Loucy (cell line): ENCODE results near the gene LCA5.

ENCODE experiments used
- H2AFZ ChIP-seq: fragments of 200-600 bp; sonication (generic); 2 replicates; pipeline ENCODE4 v1.6.0; 2016; ENCODE audit warnings: antibody characterized with exemption, mild to moderate bottlenecking, low read length, moderate library complexity
- H3F3A ChIP-seq: fragments of 200-600 bp; 2 replicates; pipeline ENCODE4 v1.6.0; 2016; ENCODE audit warnings: antibody characterized with exemption, low read depth, mild to moderate bottlenecking
- H3K27me3 ChIP-seq: fragments of 200-600 bp; sonication (generic); 2 replicates; pipeline ENCODE4 v1.6.1; 2014; ENCODE audit warnings: low read length, mild to moderate bottlenecking; ENCODE audit not compliant: insufficient read depth, poor library complexity, severe bottlenecking
- H3K36me3 ChIP-seq: fragments of 200-600 bp; sonication (generic); 2 replicates; pipeline ENCODE4 v1.6.1; 2016; ENCODE audit warnings: low read length; ENCODE audit not compliant: insufficient read depth
- H3K4me1 ChIP-seq: fragments of 200-600 bp; sonication (generic); 2 replicates; pipeline ENCODE4 v1.5.1; 2014; ENCODE audit warnings: low read length, mild to moderate bottlenecking; ENCODE audit not compliant: insufficient read depth, poor library complexity, severe bottlenecking
- H3K4me2 ChIP-seq: fragments of 200-600 bp; sonication (generic); 2 replicates; pipeline ENCODE4 v1.6.0; 2014; ENCODE audit warnings: antibody characterized with exemption, low read length, low read depth, mild to moderate bottlenecking; ENCODE audit not compliant: poor library complexity, severe bottlenecking
- H3K4me3 ChIP-seq: fragments of 200-600 bp; sonication (generic); 2 replicates; pipeline ENCODE4 v1.5.1; 2014; ENCODE audit warnings: low read length, mild to moderate bottlenecking, mixed read lengths; ENCODE audit not compliant: poor library complexity, severe bottlenecking
- H3K79me2 ChIP-seq: fragments of 200-600 bp; sonication (generic); 2 replicates; pipeline ENCODE4 v1.6.1; 2014; ENCODE audit warnings: low read length; ENCODE audit not compliant: insufficient read depth
- H3K9ac ChIP-seq: fragments of 200-600 bp; sonication (generic); 2 replicates; pipeline ENCODE4 v1.6.0; 2014; ENCODE audit warnings: mild to moderate bottlenecking, low read depth, low read length, moderate library complexity; ENCODE audit not compliant: poor library complexity, severe bottlenecking
- H3K9me2 ChIP-seq: fragments of 200-600 bp; sonication (generic); replicated peaks from 2 replicates; pipeline ENCODE4 v1.6.1; 2016; ENCODE audit warnings: low read depth, low read length, mixed read lengths
- H3K9me3 ChIP-seq: fragments of 200-600 bp; sonication (generic); 2 replicates; pipeline ENCODE4 v1.6.1; 2014; ENCODE audit warnings: mild to moderate bottlenecking, antibody characterized with exemption, low read length, low read depth; ENCODE audit not compliant: insufficient read depth
- H4K20me1 ChIP-seq: fragments of 200-600 bp; sonication (generic); 2 replicates; pipeline ENCODE4 v1.6.0; 2014; ENCODE audit warnings: antibody characterized with exemption, low read length, mild to moderate bottlenecking; ENCODE audit not compliant: insufficient read depth, poor library complexity, severe bottlenecking
- CTCF ChIP-seq: fragments of 200-600 bp; sonication (generic); conservative IDR thresholded peaks from 2 replicates; pipeline ENCODE4 v1.5.1; 2014; ENCODE audit warnings: mild to moderate bottlenecking, antibody characterized with exemption, low read length
- EZH2phosphoT487 ChIP-seq: fragments of 200-600 bp; IDR thresholded peaks from 2 replicates; pipeline ENCODE4 v1.6.1; 2018; ENCODE audit warnings: antibody characterized with exemption, mild to moderate bottlenecking, moderate library complexity, borderline replicate concordance

The LCA5 gene

GRCh38 chr6:79570129-79571029 is 33.1 kb upstream of the LCA5 start:
- H4K20me1 ChIP-seq, result no peaks in the 10 kb centered on the region
- H3K79me2 ChIP-seq, result no peaks in the 10 kb centered on the region
- H3K4me3 ChIP-seq, result peak overlapping the region; percentile 57
- TF ChIP-seq EZH2phosphoT487 (no peak), CTCF (peak; percentile 87)
- H3K4me1 ChIP-seq, result no peaks in the 10 kb centered on the region
- no peaks in the 10 kb centered on the region for H3F3A ChIP-seq
- H3K4me2 ChIP-seq, result peak overlapping the region; percentile 30
- H3K36me3 ChIP-seq, result no peaks in the 10 kb centered on the region
- peak overlapping the region; percentile 57 for H2AFZ ChIP-seq
- no peaks in the 10 kb centered on the region for H3K9me3 ChIP-seq
- no peaks in the 10 kb centered on the region for H3K27me3 ChIP-seq
- no peak overlapping the region for H3K9ac ChIP-seq
- no peaks in the 10 kb centered on the region for H3K9me2 ChIP-seq

GRCh38 chr6:79568996-79569395 is 31.8 kb upstream of the LCA5 start:
- no peaks in the 10 kb centered on the region for H3F3A ChIP-seq
- H3K4me1 ChIP-seq, result no peaks in the 10 kb centered on the region
- H3K9ac ChIP-seq, result no peak overlapping the region
- H3K4me3 ChIP-seq, result no peak overlapping the region
- no peaks in the 10 kb centered on the region for H3K79me2 ChIP-seq
- no peaks in the 10 kb centered on the region for H3K36me3 ChIP-seq
- H3K27me3 ChIP-seq, result no peaks in the 10 kb centered on the region
- no peak overlapping the region for H3K4me2 ChIP-seq
- no peaks in the 10 kb centered on the region for H3K9me2 ChIP-seq
- TF ChIP-seq EZH2phosphoT487 (no peak), CTCF (no peak)
- H3K9me3 ChIP-seq, result no peaks in the 10 kb centered on the region
- no peak overlapping the region for H2AFZ ChIP-seq
- no peaks in the 10 kb centered on the region for H4K20me1 ChIP-seq

- no peaks in the 10 kb centered on the region for H3K27me3 ChIP-seq
- no peaks in the 10 kb centered on the region for H3K9me3 ChIP-seq
- no peaks in the 10 kb centered on the region for H3K4me1 ChIP-seq
- H3K79me2 ChIP-seq, result no peaks in the 10 kb centered on the region
- H3K36me3 ChIP-seq, result no peaks in the 10 kb centered on the region
- no peak overlapping the region for H2AFZ ChIP-seq
- H3K4me3 ChIP-seq, result no peak overlapping the region
- H3K9ac ChIP-seq, result no peak overlapping the region
- no peaks in the 10 kb centered on the region for H4K20me1 ChIP-seq
- TF ChIP-seq CTCF, result no peak
- no peak for TF ChIP-seq EZH2phosphoT487
- no peaks in the 10 kb centered on the region for H3F3A ChIP-seq
- H3K9me2 ChIP-seq, result no peaks in the 10 kb centered on the region
- no peak overlapping the region for H3K4me2 ChIP-seq
Measured at GRCh38 chr6:79564636-79565035, 27.4 kb upstream of the LCA5 start.
